HepG2 (cell line): ENCODE measurements around the gene PRKCE. TPM values are rescaled to one million over a fixed set of nuclear protein-coding genes. Genes with fewer than 3 reads are reported as not detected.
A peak's percentile ranks its signal among the peaks of the same experiment; 100 is the strongest.

Source experiments
- KLF16 ChIP-seq, 2 experiments: sonication (generic) in 1 of 2; formaldehyde crosslinking in 1 of 2; IDR thresholded peaks; 2 replicates each; pipeline versions ENCODE4 v1.6.1 to v1.8.0; 2016 to 2023; ENCODE audit warnings: missing genetic modification reagents in 2 of 2, missing compliant biosample characterization in 1 of 2
- PAXIP1 ChIP-seq: sonication (generic); formaldehyde crosslinking; conservative IDR thresholded peaks from 2 replicates; pipeline ENCODE4 v1.4.0; 2020; ENCODE audit warnings: mild to moderate bottlenecking, missing genetic modification reagents, moderate library complexity
- POGZ ChIP-seq: sonication (generic); formaldehyde crosslinking; IDR thresholded peaks from 2 replicates; pipeline ENCODE4 v1.4.0; 2020; ENCODE audit warnings: mild to moderate bottlenecking, missing genetic modification reagents
- SMAD1 ChIP-seq: sonication (generic); formaldehyde crosslinking; IDR thresholded peaks from 2 replicates; pipeline ENCODE4 v1.4.0; 2020; ENCODE audit warnings: missing genetic modification reagents, low read depth, mild to moderate bottlenecking, borderline replicate concordance
- STAG1 ChIP-seq: sonication (generic); formaldehyde crosslinking; IDR thresholded peaks from 2 replicates; pipeline ENCODE4 v1.4.0; 2020; ENCODE audit warnings: missing genetic modification reagents
- TOPORS ChIP-seq: sonication (generic); formaldehyde crosslinking; IDR thresholded peaks from 2 replicates; pipeline ENCODE4 v1.8.0; 2023; ENCODE audit warnings: mild to moderate bottlenecking, missing genetic modification reagents
- ZNF17 ChIP-seq: sonication (generic); formaldehyde crosslinking; IDR thresholded peaks from 2 replicates; pipeline ENCODE4 v1.5.0; 2020; ENCODE audit warnings: mild to moderate bottlenecking, missing genetic modification reagents
- ZNF207 ChIP-seq: fragments of 450-650 bp; IDR thresholded peaks from 2 replicates; pipeline ENCODE4 v1.6.1; 2016; ENCODE audit warnings: antibody characterized with exemption, borderline replicate concordance
- ZNF276 ChIP-seq: sonication (generic); formaldehyde crosslinking; IDR thresholded peaks from 2 replicates; pipeline ENCODE4 v1.4.0; 2020; ENCODE audit warnings: mild to moderate bottlenecking, low read depth, missing genetic modification reagents
- ZNF615 ChIP-seq: sonication (generic); formaldehyde crosslinking; IDR thresholded peaks from 2 replicates; pipeline ENCODE4 v1.5.0; 2020; ENCODE audit warnings: mild to moderate bottlenecking, missing genetic modification reagents, borderline replicate concordance
- ZSCAN22 ChIP-seq: sonication (generic); formaldehyde crosslinking; IDR thresholded peaks from 2 replicates; pipeline ENCODE4 v1.4.0; 2020; ENCODE audit warnings: mild to moderate bottlenecking, missing genetic modification reagents
- polyA plus RNA-seq, 8 experiments: library from polyadenylated mRNA; depleted of rRNA in 3 of 8; stranded (reverse) in 7 of 8; unstranded in 1 of 8; fragments of >200 nt; fragmentation: Illumina TruSeq in 4 of 8; extraction: Trizol in 4 of 8; gene quantifications; 2 replicates each; pipeline versions ENCODE4 v1.2.1 to v1.2.3, GENCODE V29; 2011 to 2016; ENCODE audit warnings: low read depth in 4 of 8, missing spikeins in 1 of 8, mixed read lengths in 1 of 8; ENCODE audit not compliant: insufficient read depth in 1 of 8
- total RNA-seq, 5 experiments: library from RNA; depleted of rRNA; stranded (reverse); fragments of >200 nt; fragmentation: Illumina TruSeq; extraction: Trizol; gene quantifications; 2 replicates each; pipeline ENCODE4 v1.2.3, GENCODE V29; 2016; ENCODE audit warnings: low read depth in 1 of 5
- TF ChIP-seq, protein P1 (sequence below), 2 experiments: sonication (generic) in 1 of 2; formaldehyde crosslinking in 1 of 2; IDR thresholded peaks; 2 replicates each; pipeline versions ENCODE4 v1.4.0 to v1.6.1; 2018 to 2020; ENCODE audit warnings: missing genetic modification reagents in 2 of 2, borderline replicate concordance in 1 of 2, low read depth in 1 of 2, mild to moderate bottlenecking in 1 of 2, missing biosample characterization in 1 of 2
- TF ChIP-seq, protein P2 (sequence below): sonication (generic); formaldehyde crosslinking; IDR thresholded peaks from 2 replicates; pipeline ENCODE4 v1.4.0; 2020; ENCODE audit warnings: missing genetic modification reagents

PRKCE gene
- total and polyA plus RNA-seq, 2 of the 13 experiments (the other 11 are each of a cell fraction or from before 2014, with no cell fraction given) = 1.0 to 3.9 TPM

DNA sequence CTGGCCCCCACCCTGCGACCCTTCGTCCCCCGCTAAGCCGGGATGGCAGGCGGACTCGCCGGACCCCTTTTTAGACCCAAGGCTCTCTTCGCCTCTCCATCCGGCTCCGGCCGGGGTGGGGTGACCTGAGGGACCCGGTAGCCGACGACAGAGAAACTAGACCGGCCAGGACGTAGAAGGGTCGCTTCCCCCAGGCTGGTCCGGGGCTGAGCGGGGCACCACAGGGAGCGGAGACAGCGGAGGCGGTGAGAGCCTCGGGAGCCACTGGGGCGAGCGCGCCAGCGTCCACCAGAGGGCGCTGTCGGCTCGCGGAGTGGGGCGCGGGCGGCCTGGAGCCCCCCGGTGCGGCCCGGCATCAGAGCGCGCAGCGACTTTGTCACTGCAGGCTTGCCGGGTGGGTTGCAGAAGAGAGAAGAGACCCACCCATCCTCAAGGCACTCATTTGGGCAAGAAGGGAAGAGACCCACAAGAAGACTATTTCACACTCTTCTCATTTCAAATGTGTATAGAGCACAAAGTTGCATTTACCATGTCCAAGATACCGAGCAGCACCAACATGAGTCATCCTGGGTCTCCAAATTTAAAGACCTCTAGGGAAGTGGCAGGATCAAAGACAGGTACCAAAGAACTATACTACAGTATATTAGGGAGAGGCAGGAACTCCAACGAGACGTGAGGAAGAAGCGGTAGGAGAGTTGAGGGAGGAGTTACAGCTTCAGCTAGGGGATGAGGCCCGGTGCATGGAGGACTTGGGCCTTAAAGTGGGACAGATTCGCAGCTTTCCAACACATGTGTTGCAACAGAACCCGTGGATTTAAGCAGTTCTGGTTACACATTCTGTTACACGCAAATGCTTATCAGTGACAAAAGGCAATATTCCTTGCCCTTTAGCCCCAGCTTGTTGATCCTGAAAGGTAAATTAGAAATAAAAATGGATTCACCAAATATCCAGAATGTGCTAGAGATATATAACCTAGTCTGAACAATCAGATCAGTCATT lies 7.6 kb upstream of the PRKCE start (continued):
- TF ChIP-seq, protein P1, sequence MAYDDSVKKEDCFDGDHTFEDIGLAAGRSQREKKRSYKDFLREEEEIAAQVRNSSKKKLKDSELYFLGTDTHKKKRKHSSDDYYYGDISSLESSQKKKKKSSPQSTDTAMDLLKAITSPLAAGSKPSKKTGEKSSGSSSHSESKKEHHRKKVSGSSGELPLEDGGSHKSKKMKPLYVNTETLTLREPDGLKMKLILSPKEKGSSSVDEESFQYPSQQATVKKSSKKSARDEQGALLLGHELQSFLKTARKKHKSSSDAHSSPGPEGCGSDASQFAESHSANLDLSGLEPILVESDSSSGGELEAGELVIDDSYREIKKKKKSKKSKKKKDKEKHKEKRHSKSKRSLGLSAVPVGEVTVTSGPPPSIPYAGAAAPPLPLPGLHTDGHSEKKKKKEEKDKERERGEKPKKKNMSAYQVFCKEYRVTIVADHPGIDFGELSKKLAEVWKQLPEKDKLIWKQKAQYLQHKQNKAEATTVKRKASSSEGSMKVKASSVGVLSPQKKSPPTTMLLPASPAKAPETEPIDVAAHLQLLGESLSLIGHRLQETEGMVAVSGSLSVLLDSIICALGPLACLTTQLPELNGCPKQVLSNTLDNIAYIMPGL (CRISPR knock-in tag; IDR thresholded peaks at IDR 0.05; ENCODE audit: borderline replicate concordance in 1 of 2, low read depth in 1 of 2) = peak; percentile 95 to 96
- TF ChIP-seq ZNF276 (CRISPR knock-in tag) (no peak), ZNF17 (CRISPR knock-in tag) (no peak), KLF16 (CRISPR knock-in tag; IDR thresholded peaks at IDR 0.05) (0 out of 4 replicates have a peak, but pooled peaks of 1 of the 2 experiments have one; percentile 28), TOPORS (CRISPR knock-in tag) (no peak), ZSCAN22 (CRISPR knock-in tag) (no peak), SMAD1 (CRISPR knock-in tag) (no peak), ZNF615 (CRISPR knock-in tag) (no peak), ZNF207 (no peak), POGZ (CRISPR knock-in tag) (peak; percentile 41; the same call in 1 of the 2 replicates), STAG1 (CRISPR knock-in tag) (peak; percentile 99), PAXIP1 (CRISPR knock-in tag) (no peak; the same call in 1 of the 2 replicates)
- TF ChIP-seq, protein P2, sequence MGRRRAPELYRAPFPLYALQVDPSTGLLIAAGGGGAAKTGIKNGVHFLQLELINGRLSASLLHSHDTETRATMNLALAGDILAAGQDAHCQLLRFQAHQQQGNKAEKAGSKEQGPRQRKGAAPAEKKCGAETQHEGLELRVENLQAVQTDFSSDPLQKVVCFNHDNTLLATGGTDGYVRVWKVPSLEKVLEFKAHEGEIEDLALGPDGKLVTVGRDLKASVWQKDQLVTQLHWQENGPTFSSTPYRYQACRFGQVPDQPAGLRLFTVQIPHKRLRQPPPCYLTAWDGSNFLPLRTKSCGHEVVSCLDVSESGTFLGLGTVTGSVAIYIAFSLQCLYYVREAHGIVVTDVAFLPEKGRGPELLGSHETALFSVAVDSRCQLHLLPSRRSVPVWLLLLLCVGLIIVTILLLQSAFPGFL (CRISPR knock-in tag) = no peak
